Measurements from ENCODE around the gene CSKMT. TPM values are rescaled to one million over a fixed set of nuclear protein-coding genes. Genes with fewer than 3 reads are reported as not detected.
"Not testable (repeated sequence)": the region's sequence is repeated elsewhere in the genome, so short reads cannot be mapped to it uniquely, and the experiment has no call there.

CSKMT gene
- total RNA-seq, 1 experiment from 2014 or later = 8.7 TPM

- DNase-seq (ENCODE audit: low spot score) = peak; percentile 84
Measured at GRCh38 chr11:62689421-62690183, 24.5 kb downstream of the CSKMT start, which contains the start of gene LRRN4CL. TSS of gene LRRN4CL (minus strand) at chr11:62689530. CDS start at chr11:62688508, 1,022 bp downstream.

- not testable (repeated sequence) for DNase-seq (ENCODE audit: low spot score)
Measured at GRCh38 chr11:62693624-62694023, 28.5 kb downstream of the CSKMT start.

- peak; percentile 74 for DNase-seq (ENCODE audit: low spot score)
Measured at GRCh38 chr11:62694455-62695167, 29.5 kb downstream of the CSKMT start.

GRCh38 chr11:62702246-62702645, 37.1 kb downstream of the CSKMT start:
- DNase-seq (ENCODE audit: low spot score) = no peak

- not testable (repeated sequence) for DNase-seq (ENCODE audit: low spot score)
Measured at GRCh38 chr11:62703921-62704320, 38.8 kb downstream of the CSKMT start.

- DNase-seq (ENCODE audit: low spot score) = peak; percentile 47
Measured at GRCh38 chr11:62705413-62705812, 40.3 kb downstream of the CSKMT start.

GRCh38 chr11:62705880-62706849, 41.1 kb downstream of the CSKMT start:
- peak; percentile 83 for DNase-seq (ENCODE audit: low spot score)

- DNase-seq (ENCODE audit: low spot score) = no peak
Measured at GRCh38 chr11:62706850-62707247, 41.7 kb downstream of the CSKMT start.

GRCh38 chr11:62707277-62707861, 42.3 kb downstream of the CSKMT start, which contains the start of the genes BSCL2 and GNG3:
TSS of gene BSCL2 (minus strand) at chr11:62707424. CDS start at chr11:62707195, 229 bp downstream.
TSS of gene GNG3 (plus strand) at chr11:62707676. CDS start at chr11:62708296, 620 bp downstream.
- no peak for DNase-seq (ENCODE audit: low spot score)

- DNase-seq (ENCODE audit: low spot score) = no peak
Measured at GRCh38 chr11:62708392-62708791, 43.3 kb downstream of the CSKMT start.

- no peak for DNase-seq (ENCODE audit: low spot score)
Measured at GRCh38 chr11:62708793-62709192, 43.7 kb downstream of the CSKMT start.

GRCh38 chr11:62709247-62710000, 44.3 kb downstream of the CSKMT start:
- DNase-seq (ENCODE audit: low spot score) = peak; percentile 96

- DNase-seq (ENCODE audit: low spot score) = peak; percentile 29
Measured at GRCh38 chr11:62710001-62710345, 44.9 kb downstream of the CSKMT start.

- no peak for DNase-seq (ENCODE audit: low spot score)
Measured at GRCh38 chr11:62712276-62712812, 47.2 kb downstream of the CSKMT start.

- no peak for DNase-seq (ENCODE audit: low spot score)
Measured at GRCh38 chr11:62712861-62713260, 47.7 kb downstream of the CSKMT start.

- DNase-seq (ENCODE audit: low spot score) = peak; percentile 29
Measured at GRCh38 chr11:62713343-62713742, 48.2 kb downstream of the CSKMT start.

- no peak for DNase-seq (ENCODE audit: low spot score)
Measured at GRCh38 chr11:62715150-62716130, 50.3 kb downstream of the CSKMT start.

GRCh38 chr11:62716206-62716605, 51.1 kb downstream of the CSKMT start:
- DNase-seq (ENCODE audit: low spot score) = no peak

GRCh38 chr11:62716816-62717215, 51.7 kb downstream of the CSKMT start:
- DNase-seq (ENCODE audit: low spot score) = no peak

Measured in A172 (cell line).